Activated CD4-positive, alpha-beta T cell treated with anti-CD3 and anti-CD28 coated beads, Interleukin-2, amount 50 U/mL, for 24 hours (primary cell): Measurements from ENCODE around the gene LYSET.
"Not testable (repeated sequence)": the region's sequence is repeated elsewhere in the genome, so short reads cannot be mapped to it uniquely, and the experiment has no call there.

Experiments used
- DNase-seq, 2 donors: peaks; one replicate each; pipeline ENCODE4 v3.0.0-alpha.2; 2020; ENCODE audit warnings: low read depth in 1 of 2, low spot score in 1 of 2

Gene LYSET

GRCh38 chr14:93184391-93185348 lies at the start of gene LYSET, which contains the start of gene MOAP1:
Gene LYSET (plus strand): TSS chr14:93185317. CDS start chr14:93185406, 89 bp downstream.
Gene MOAP1 (minus strand): TSS chr14:93184897. CDS start chr14:93184242, 655 bp downstream.
- peak; percentile 79 to 80 for DNase-seq

- DNase-seq = no peak
Measured at GRCh38 chr14:93135399-93135798, 49.7 kb upstream of the LYSET start.

GRCh38 chr14:93136009-93136408 lies 49.1 kb upstream of the LYSET start:
- no peak for DNase-seq

- not testable (repeated sequence) for DNase-seq
Measured at GRCh38 chr14:93136508-93136907, 48.6 kb upstream of the LYSET start.

GRCh38 chr14:93137864-93138263 lies 47.3 kb upstream of the LYSET start:
- no peak for DNase-seq

- no peak for DNase-seq
Measured at GRCh38 chr14:93142854-93143652, 42.1 kb upstream of the LYSET start.

- DNase-seq = no peak
Measured at GRCh38 chr14:93146119-93146518, 39.0 kb upstream of the LYSET start.

GRCh38 chr14:93148979-93149378 lies 36.1 kb upstream of the LYSET start:
- DNase-seq = no peak

GRCh38 chr14:93150227-93151208 lies 34.6 kb upstream of the LYSET start:
- DNase-seq = no peak

GRCh38 chr14:93153121-93153520 lies 32.0 kb upstream of the LYSET start:
- no peak for DNase-seq

- DNase-seq = no peak
Measured at GRCh38 chr14:93155667-93156066, 29.4 kb upstream of the LYSET start.

- DNase-seq = no peak
Measured at GRCh38 chr14:93156693-93157369, 28.3 kb upstream of the LYSET start.

GRCh38 chr14:93158349-93158748 lies 26.8 kb upstream of the LYSET start:
- not testable (repeated sequence) for DNase-seq

GRCh38 chr14:93159625-93160352 lies 25.3 kb upstream of the LYSET start:
- DNase-seq = not testable (repeated sequence)

- no peak for DNase-seq
Measured at GRCh38 chr14:93160353-93160801, 24.7 kb upstream of the LYSET start.

- no peak for DNase-seq
Measured at GRCh38 chr14:93161411-93161940, 23.6 kb upstream of the LYSET start.

GRCh38 chr14:93163564-93163963 lies 21.6 kb upstream of the LYSET start:
- DNase-seq = no peak

GRCh38 chr14:93165271-93166265 lies 19.5 kb upstream of the LYSET start:
- not testable (repeated sequence) for DNase-seq
